ENCODE measurements around the gene PIGN. TPM values are rescaled to one million over a fixed set of nuclear protein-coding genes. Genes with fewer than 3 reads are reported as not detected.

PIGN gene
- total and polyA plus RNA-seq, 2 donors (not counting 1 experiment from before 2014, with no cell fraction given), result 2.7 to 37.3 TPM

GRCh38 chr18:62214790-62215189 is 27.9 kb upstream of the PIGN start:
- Histone ChIP-seq H3K79me2 (ENCODE audit: control insufficient read depth, insufficient read depth, low read length) (peaks cover 37% of the 10 kb centered on the region), H3K27ac (ENCODE audit: low read length in 2 of 2) (no peak overlapping the region), H3K9me3 (ENCODE audit: control extremely low read depth in 1 of 3, control insufficient read depth in 2 of 3, insufficient read depth in 1 of 3, low read length in 2 of 3) (no peaks in the 10 kb centered on the region), H3K9ac (ENCODE audit: low read length) (no peak overlapping the region), H3K27me3 (replicated peaks in 1 of 4; ENCODE audit: control extremely low read depth in 1 of 4, control insufficient read depth in 3 of 4, insufficient read depth in 4 of 4, low read length in 3 of 4) (no peaks in the 10 kb centered on the region), H3K4me1 (ENCODE audit: control insufficient read depth in 2 of 2, insufficient read depth in 2 of 2, low read length in 2 of 2) (no peaks in the 10 kb centered on the region), H3K4me3 (ENCODE audit: control extremely low read depth in 1 of 5, extremely low read depth in 1 of 5, insufficient read depth in 1 of 5, low read depth in 2 of 5, low read length in 4 of 5) (no peak overlapping the region), H3K36me3 (replicated peaks in 1 of 2; ENCODE audit: control extremely low read depth in 1 of 2, control insufficient read depth in 1 of 2, extremely low read depth in 1 of 2, insufficient read depth in 2 of 2, low read length in 1 of 2) (peaks cover 14 to 20% of the 10 kb centered on the region in 2 experiments), H2AFZ (ENCODE audit: insufficient read depth, low read depth, low read length, poor library complexity, severe bottlenecking) (no peak overlapping the region), H3K4me2 (replicated peaks; ENCODE audit: low read depth, low read length, poor library complexity, severe bottlenecking) (no peak overlapping the region), H4K20me1 (ENCODE audit: control insufficient read depth, insufficient read depth, low read length, poor library complexity, severe bottlenecking) (peaks cover 32% of the 10 kb centered on the region)
- POLR2A ChIA-PET, result no interaction called here
- intact Hi-C loops (cut with micrococcal nuclease), result no loop called here
- no CpG with 5 or more reads among the region's 1 CpG for WGBS (ENCODE audit: insufficient coverage)
- no peak overlapping the region for H3K27ac Mint-ChIP-seq
- TF ChIP-seq CTCF (IDR thresholded peaks at IDR 0.05) (no peak), EZH2 (IDR thresholded peaks at IDR 0.05; ENCODE audit: borderline replicate concordance, insufficient read depth, low read depth, low read length, poor library complexity, severe bottlenecking) (no peak)
- no peak for DNase-seq
- H3K4me1 Mint-ChIP-seq, result peaks cover 12% of the 10 kb centered on the region
- no peak for ATAC-seq (ENCODE audit: low read depth)
- no peaks in the 10 kb centered on the region for H3K9me3 Mint-ChIP-seq (ENCODE audit: insufficient read depth)
- H3K4me3 Mint-ChIP-seq, result no peak overlapping the region
- no peaks in the 10 kb centered on the region for H3K27me3 Mint-ChIP-seq
- CTCF ChIA-PET, result no interaction called here

- no peak overlapping the region for H3K27ac ChIP-seq (ENCODE audit: low read length in 2 of 2)
- H3K79me2 ChIP-seq (ENCODE audit: control insufficient read depth, insufficient read depth, low read length), result peaks cover 62% of the 10 kb centered on the region
- Mint-ChIP-seq H3K4me1 (peaks cover 33% of the 10 kb centered on the region), H3K27me3 (no peaks in the 10 kb centered on the region), H3K9me3 (ENCODE audit: insufficient read depth) (no peaks in the 10 kb centered on the region), H3K27ac (no peak overlapping the region), H3K4me3 (no peak overlapping the region)
- ChIA-PET CTCF (no interaction called here), POLR2A (no interaction called here)
- no peaks in the 10 kb centered on the region for H3K27me3 ChIP-seq (replicated peaks in 1 of 4; ENCODE audit: control extremely low read depth in 1 of 4, control insufficient read depth in 3 of 4, insufficient read depth in 4 of 4, low read length in 3 of 4)
- DNase-seq, result no peak
- intact Hi-C loops (cut with micrococcal nuclease), result no loop called here
- ATAC-seq (ENCODE audit: low read depth), result no peak
- TF ChIP-seq EZH2 (IDR thresholded peaks at IDR 0.05; ENCODE audit: borderline replicate concordance, insufficient read depth, low read depth, low read length, poor library complexity, severe bottlenecking), result no peak
- TF ChIP-seq CTCF (IDR thresholded peaks at IDR 0.05), result no peak
- no peak overlapping the region for H3K9ac ChIP-seq (ENCODE audit: low read length)
- H2AFZ ChIP-seq (ENCODE audit: insufficient read depth, low read depth, low read length, poor library complexity, severe bottlenecking), result no peak overlapping the region
- peaks cover 0 to 2% (median 0%) of the 10 kb centered on the region in 3 donors for H3K9me3 ChIP-seq (ENCODE audit: control extremely low read depth in 1 of 3, control insufficient read depth in 2 of 3, insufficient read depth in 1 of 3, low read length in 2 of 3)
- H3K36me3 ChIP-seq (replicated peaks in 1 of 2; ENCODE audit: control extremely low read depth in 1 of 2, control insufficient read depth in 1 of 2, extremely low read depth in 1 of 2, insufficient read depth in 2 of 2, low read length in 1 of 2), result peaks cover 14 to 20% of the 10 kb centered on the region in 2 experiments
- H3K4me1 ChIP-seq (ENCODE audit: control insufficient read depth in 2 of 2, insufficient read depth in 2 of 2, low read length in 2 of 2), result peaks cover 0 to 2% of the 10 kb centered on the region in 2 donors
- peaks cover 42% of the 10 kb centered on the region for H4K20me1 ChIP-seq (ENCODE audit: control insufficient read depth, insufficient read depth, low read length, poor library complexity, severe bottlenecking)
- H3K4me2 ChIP-seq (replicated peaks; ENCODE audit: low read depth, low read length, poor library complexity, severe bottlenecking), result no peak overlapping the region
- no peak overlapping the region for H3K4me3 ChIP-seq (ENCODE audit: control extremely low read depth in 1 of 5, extremely low read depth in 1 of 5, insufficient read depth in 1 of 5, low read depth in 2 of 5, low read length in 4 of 5)
Observed at GRCh38 chr18:62211325-62211828, 24.5 kb upstream of the PIGN start.

All from B cell (primary cell).